Adrenal gland (tissue), 19 donors: ENCODE results near the gene TGOLN2. TPM values are rescaled to one million over a fixed set of nuclear protein-coding genes. Genes with fewer than 3 reads are reported as not detected.

Source experiments
- DNase-seq, 7 donors: peaks; one replicate each; pipeline ENCODE4 v3.0.0-alpha.2; 2019 to 2020
- H3K27ac ChIP-seq, 5 donors: fragments of 200-600 bp; sonication (generic) in 4 of 5; 1 replicate in 3 of 5; 2 replicates in 2 of 5; pipeline versions ENCODE4 v1.5.1 to v1.8.0; 2016 to 2020; ENCODE audit warnings: mild to moderate bottlenecking in 1 of 5
- H3K27me3 ChIP-seq: fragments of 200-600 bp; 2 replicates; pipeline ENCODE4 v1.8.0; 2021
- H3K36me3 ChIP-seq, 2 donors: fragments of 200-600 bp; replicated peaks in 1 of 2; 1 replicate in 1 of 2; 2 replicates in 1 of 2; pipeline versions ENCODE4 v1.5.1 to v1.8.0; 2018 to 2022
- H3K4me1 ChIP-seq, 2 donors: fragments of 200-600 bp; replicated peaks in 1 of 2; 1 replicate in 1 of 2; 2 replicates in 1 of 2; pipeline versions ENCODE4 v1.5.1 to v1.8.0; 2018 to 2021
- H3K4me3 ChIP-seq, 4 donors: fragments of 200-600 bp; sonication (generic) in 3 of 4; one replicate each; pipeline ENCODE4 v1.5.1; 2016 to 2018
- H3K9me3 ChIP-seq, 3 donors: fragments of 200-600 bp; sonication (generic) in 1 of 3; replicated peaks in 1 of 3; 1 replicate in 2 of 3; 2 replicates in 1 of 3; pipeline versions ENCODE4 v1.5.1 to v1.8.0; 2016 to 2021
- CTCF ChIP-seq, 6 experiments: fragments of 450-650 bp in 4 of 6; fragments of 200-600 bp in 2 of 6; sonication (generic) in 1 of 6; IDR thresholded peaks; 1 replicate in 5 of 6; 2 replicates in 1 of 6; pipeline versions ENCODE4 v1.5.1 to v1.8.0; 2016 to 2021; ENCODE audit warnings: antibody characterized with exemption in 6 of 6, mild to moderate bottlenecking in 2 of 6, moderate library complexity in 1 of 6
- POLR2A ChIP-seq, 2 donors: fragments of 450-650 bp; IDR thresholded peaks; one replicate each; pipeline ENCODE4 v1.6.1; 2017; ENCODE audit warnings: antibody characterized with exemption in 2 of 2, mild to moderate bottlenecking in 2 of 2, moderate library complexity in 1 of 2
- WGBS, 4 donors: extraction: QIAGEN DNeasy Blood & Tissue Kit in 2 of 4; methylation state at CpG; one replicate each; pipeline versions ENCODE4 v1.1.5 to v1.1.7; 2013 to 2017; 5-methylcytosine and 5-hydroxymethylcytosine counted together
- intact Hi-C, 2 donors: fragments of 100-400 bp; cut with DNase I; formaldehyde crosslinking; loops; one replicate each; pipeline versions ENCODE4 v1.14.1 to v1.15.0; 2022 to 2023
- long read RNA-seq, 10 donors: library from polyadenylated mRNA in 3 of 10; unstranded in 2 of 10; stranded (forward) in 1 of 10; transcript quantifications; one replicate each; pipeline ENCODE4 v2.0.0 and lab custom pipeline, GENCODE V29; 2021 to 2026
- polyA plus RNA-seq, 3 donors: library from polyadenylated mRNA; stranded (reverse); fragments of 200-250 nt in 2 of 3; fragments of 350-450 nt in 1 of 3; fragmentation: Illumina TruSeq in 1 of 3; extraction: RNeasy Lipid Tissue Mini Kit (QIAGEN cat#74804) in 1 of 3; gene quantifications; one replicate each; pipeline ENCODE4 v1.2.3, GENCODE V29; 2013 to 2014
- total RNA-seq, 9 donors: library from RNA; depleted of rRNA in 4 of 9; stranded (reverse); fragments of >200 nt in 4 of 9; fragments of 120-200 nt in 1 of 9; fragmentation: NEBNext Ultra II Directional in 1 of 9; extraction: Animal tissue kit (Norgen Biotek cat#: 25700) in 1 of 9; gene quantifications; one replicate each; pipeline versions ENCODE4 v1.1.0 to v1.2.4, GENCODE V29; 2013 to 2023
- donor health status: healthy with polysubstance abuse.
- donor health status: Bipolar disorder and iron deficiency.
- donor health status: DM: yes; HTN: yes; CAD: no.
- donor health status: DM: no; HTN: no; CAD: no.
- donor health status: DM: no; HTN: no; CAD: no.
- donor health status: DM: yes; HTN: yes; CAD: no.

TGOLN2 gene
- total RNA-seq (100 to 1,000 TPM in 8 of 9 donors, 10 to 100 TPM in 1; 72.8 to 186 (median 143) TPM), polyA plus RNA-seq (10 to 100 TPM; 14.8 to 94.4 (median 25.0) TPM)
- long read RNA-seq, donor 1, full-length matches to known transcripts: 7 of 69 reads
- long read RNA-seq, donor 1, partial matches to known transcripts: 62 of 69 reads
- long read RNA-seq, donor 1, other reads (novel, unspliced or antisense): 0 of 69 reads
- long read RNA-seq, donor 2, full-length matches to known transcripts: 5 of 40 reads
- long read RNA-seq, donor 2, partial matches to known transcripts: 35 of 40 reads
- long read RNA-seq, donor 2, other reads (novel, unspliced or antisense): 0 of 40 reads
- long read RNA-seq, donor 3, full-length matches to known transcripts: 4 of 37 reads
- long read RNA-seq, donor 3, partial matches to known transcripts: 33 of 37 reads
- long read RNA-seq, donor 3, other reads (novel, unspliced or antisense): 0 of 37 reads
- long read RNA-seq, donor 4, full-length matches to known transcripts: 21 of 37 reads
- long read RNA-seq, donor 4, partial matches to known transcripts: 3 of 37 reads
- long read RNA-seq, donor 4, other reads (novel, unspliced or antisense): 13 of 37 reads
- long read RNA-seq, donor 5, full-length matches to known transcripts: 35 of 64 reads
- long read RNA-seq, donor 5, partial matches to known transcripts: 4 of 64 reads
- long read RNA-seq, donor 5, other reads (novel, unspliced or antisense): 25 of 64 reads
- long read RNA-seq, donor 6, full-length matches to known transcripts: 9 of 29 reads
- long read RNA-seq, donor 6, partial matches to known transcripts: 3 of 29 reads
- long read RNA-seq, donor 6, other reads (novel, unspliced or antisense): 17 of 29 reads
- long read RNA-seq, donor 7, full-length matches to known transcripts: 6 of 32 reads
- long read RNA-seq, donor 7, partial matches to known transcripts: 26 of 32 reads
- long read RNA-seq, donor 7, other reads (novel, unspliced or antisense): 0 of 32 reads
- long read RNA-seq, donor 8, full-length matches to known transcripts: 16 of 41 reads
- long read RNA-seq, donor 8, partial matches to known transcripts: 25 of 41 reads
- long read RNA-seq, donor 8, other reads (novel, unspliced or antisense): 0 of 41 reads
- long read RNA-seq, donor 9, full-length matches to known transcripts: 7 of 31 reads
- long read RNA-seq, donor 9, partial matches to known transcripts: 24 of 31 reads
- long read RNA-seq, donor 9, other reads (novel, unspliced or antisense): 0 of 31 reads
- long read RNA-seq, donor 10, full-length matches to known transcripts: 5 of 11 reads
- long read RNA-seq, donor 10, partial matches to known transcripts: 6 of 11 reads
- long read RNA-seq, donor 10, other reads (novel, unspliced or antisense): 0 of 11 reads

DNA sequence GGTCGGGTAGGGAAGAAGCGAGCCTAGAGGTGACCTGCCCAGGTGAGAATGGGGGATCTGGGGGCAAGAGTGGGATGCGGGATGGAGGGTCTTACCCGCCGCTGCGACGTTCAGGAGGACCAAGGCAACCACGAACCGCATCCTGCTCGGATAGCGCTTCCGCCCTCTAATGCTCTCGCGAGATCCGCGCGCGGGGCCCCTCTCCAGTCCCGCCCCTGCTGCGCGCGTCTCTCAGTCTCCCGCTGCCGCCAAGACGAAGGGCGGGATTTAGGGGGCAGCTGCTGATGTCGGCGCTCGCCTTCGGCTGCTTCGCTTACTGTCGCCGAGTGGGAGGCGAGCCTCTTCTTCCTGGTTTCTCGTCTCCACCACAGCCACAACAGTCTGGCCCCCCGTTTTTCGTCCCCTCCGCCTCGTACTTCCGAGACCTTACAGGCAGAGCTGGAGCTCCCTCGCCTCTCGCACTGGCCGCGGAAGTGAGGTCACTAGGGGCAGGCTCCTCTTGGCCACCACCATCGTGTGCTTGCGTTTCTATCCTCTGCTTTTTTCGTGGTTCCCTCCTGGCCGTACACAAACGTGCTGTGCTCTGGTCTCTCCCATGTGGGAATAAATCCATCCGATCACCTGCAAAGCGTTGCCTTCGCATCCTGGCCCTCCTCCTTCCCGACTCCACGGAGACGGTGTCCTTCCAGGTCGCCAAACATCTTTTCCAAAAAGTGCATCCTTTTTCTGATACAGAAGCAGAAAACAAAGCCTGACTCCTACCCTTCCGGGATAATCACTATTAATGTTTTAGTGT is at the start of gene TGOLN2:
Gene TGOLN2 (minus strand): TSS at position 168 of the 796 bp plus-strand sequence. CDS start 27 bp downstream, at position 141.
- intact Hi-C loops: no loop called here
- DNase-seq: peak; percentile 93 to 95 (median 93)
- WGBS, 4 donors: 0 to 1% (median 1%) methylated on average over 28 to 57 of the region's 57 CpGs
- H3K9me3 ChIP-seq: no peaks in the 10 kb centered on the region
- peak within 1 kb of the TSS; percentile 9 to 99 (median 82) for H3K4me3 ChIP-seq
- H3K36me3 ChIP-seq: peaks cover 0 to 22% of the 10 kb centered on the region in 2 donors
- H3K4me1 ChIP-seq: peaks cover 38 to 48% of the 10 kb centered on the region in 2 donors
- TF ChIP-seq POLR2A (IDR thresholded peaks at IDR 0.05) (peak; percentile 98 to 99), CTCF (IDR thresholded peaks at IDR 0.05) (peak in 2 of 6 experiments; percentile 9 to 19)
- no peaks in the 10 kb centered on the region for H3K27me3 ChIP-seq
- peak within 1 kb of the TSS; percentile 89 to 99 (median 94) for H3K27ac ChIP-seq

- Histone ChIP-seq H3K27ac (no peak overlapping the region), H3K4me1 (no peaks in the 10 kb centered on the region), H3K9me3 (no peaks in the 10 kb centered on the region), H3K27me3 (no peaks in the 10 kb centered on the region), H3K36me3 (peaks cover 0 to 23% of the 10 kb centered on the region in 2 donors), H3K4me3 (no peak overlapping the region)
- DNase-seq: no peak
- TF ChIP-seq CTCF (IDR thresholded peaks at IDR 0.05) (no peak), POLR2A (IDR thresholded peaks at IDR 0.05) (no peak)
- 88 to 96% (median 94%) methylated on average over 9 to 11 of the region's 11 CpGs for WGBS, 4 donors
- intact Hi-C loops: no loop called here
Observed at GRCh38 chr2:85377083-85377482, 49.3 kb upstream of the TGOLN2 start.

DNA sequence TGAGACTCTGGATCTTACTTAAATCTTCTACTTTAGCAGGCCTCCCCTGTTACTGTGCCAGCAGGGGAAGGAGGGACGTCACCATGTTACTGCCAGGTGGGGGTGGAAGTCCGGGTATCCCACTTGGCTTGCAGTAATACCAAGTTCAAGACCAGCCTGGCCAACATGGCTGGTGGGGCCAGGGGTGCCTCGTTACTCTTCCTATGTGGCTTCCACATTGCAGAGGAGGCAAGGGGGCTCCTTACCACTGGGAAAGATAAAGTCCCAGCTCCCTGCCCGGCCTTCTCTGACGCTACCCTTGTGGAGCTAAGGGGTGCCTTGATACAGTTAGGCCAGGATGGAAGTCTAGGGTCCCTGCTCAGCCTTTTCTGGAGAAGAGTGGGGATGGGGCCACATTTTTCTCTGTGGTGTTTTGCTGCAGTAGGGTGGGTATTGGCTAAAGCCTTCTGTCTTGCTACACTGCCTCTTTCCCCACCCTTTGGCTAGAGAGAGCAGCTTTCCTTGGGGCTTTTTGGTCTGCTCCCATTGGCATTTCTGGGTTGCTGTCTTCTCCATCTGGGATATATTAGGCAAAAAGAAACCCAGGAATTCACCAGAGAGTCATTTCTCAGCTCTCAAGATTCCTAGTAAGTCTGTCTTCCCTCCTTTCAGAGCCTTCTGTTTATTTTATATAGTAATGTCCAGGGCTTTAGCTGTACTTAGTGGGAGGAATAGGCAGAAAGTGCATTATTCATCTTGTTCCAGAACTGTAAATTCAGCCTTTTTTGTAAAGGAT is 48.7 kb upstream of the TGOLN2 start:
- no peak for DNase-seq
- Histone ChIP-seq H3K36me3 (peaks cover 0 to 23% of the 10 kb centered on the region in 2 donors), H3K27ac (no peak overlapping the region), H3K27me3 (no peaks in the 10 kb centered on the region), H3K4me3 (no peak overlapping the region), H3K4me1 (no peaks in the 10 kb centered on the region), H3K9me3 (no peaks in the 10 kb centered on the region)
- WGBS, 4 donors: 91 to 95% (median 93%) methylated on average over 4 to 5 of the region's 5 CpGs
- no peak for TF ChIP-seq CTCF (IDR thresholded peaks at IDR 0.05)
- TF ChIP-seq POLR2A (IDR thresholded peaks at IDR 0.05): no peak
- intact Hi-C loops: no loop called here
